HepG2 (cell line): ENCODE results near the gene VPS13D. TPM values are rescaled to one million over a fixed set of nuclear protein-coding genes. Genes with fewer than 3 reads are reported as not detected.

ENCODE experiments used
- ATAC-seq: fragments of 200-7000 bp; cut with Tn5 transposase; 3 replicates; pipeline ENCODE4 v1.9.1; 2020; ENCODE audit warnings: mild to moderate bottlenecking, moderate library complexity
- BruUV-seq: library from RNA; stranded (reverse); fragments of 400-500 nt; replicated peaks from 2 replicates; lab custom pipeline; 2021; lab: Mats Ljungman, UMichigan
- CTCF ChIA-PET: fragments of 300-600 bp; formaldehyde crosslinking; extraction: SDS; loops from one replicate; lab custom pipeline; 2021; ENCODE audit warnings: low total read pairs, inconsistent platforms, low intra/inter-chr PET ratio; lab: Yijun Ruan, JAX
- POLR2A ChIA-PET: fragments of 350-600 bp; sonication (Branson Sonifier 250); formaldehyde crosslinking; loops from one replicate; lab custom pipeline; 2020; ENCODE audit warnings: antibody characterized with exemption, inconsistent platforms; lab: Yijun Ruan, JAX
- DNase-seq: peaks from one replicate; pipeline ENCODE4 v3.0.0-alpha.2; 2015; ENCODE audit warnings: low spot score
- FAIRE-seq: peaks from 3 replicates; lab custom pipeline; 2011; peaks lifted over from hg19 to GRCh38; lab: Jason Lieb, UNC
- H2AFZ ChIP-seq: one replicate; pipeline ENCODE4 v1.6.1; 2011; ENCODE audit warnings: low read length, inconsistent platforms
- H3K27ac ChIP-seq: fragments of 300-600 bp; 3 replicates; pipeline ENCODE4 v1.8.0; 2011; ENCODE audit warnings: mixed run types, mild to moderate bottlenecking, mixed read lengths, low read length, inconsistent platforms; ENCODE audit not compliant: insufficient read depth; ENCODE audit errors: extremely low read length
- H3K27me3 ChIP-seq, 2 experiments: fragments of 200-600 bp in 1 of 2; 2 replicates in 1 of 2; 3 replicates in 1 of 2; pipeline versions ENCODE4 v1.6.0 to v1.8.0; 2011; ENCODE audit warnings: low read length in 2 of 2, mild to moderate bottlenecking in 2 of 2, moderate library complexity in 2 of 2, inconsistent platforms in 1 of 2; ENCODE audit not compliant: insufficient read depth in 2 of 2, control insufficient read depth in 1 of 2
- H3K36me3 ChIP-seq, 2 experiments: fragments of 200-600 bp in 1 of 2; replicated peaks in 1 of 2; 2 replicates in 1 of 2; 3 replicates in 1 of 2; pipeline versions ENCODE4 v1.5.1 to v1.8.0; 2011; ENCODE audit warnings: low read length in 2 of 2, inconsistent platforms in 1 of 2; ENCODE audit not compliant: insufficient read depth in 2 of 2, control insufficient read depth in 1 of 2
- H3K4me1 ChIP-seq: 2 replicates; pipeline ENCODE4 v1.5.1; 2012; ENCODE audit warnings: low read length, inconsistent platforms; ENCODE audit not compliant: insufficient read depth
- H3K4me2 ChIP-seq: 2 replicates; pipeline ENCODE4 v1.6.0; 2011; ENCODE audit warnings: low read depth, low read length, inconsistent platforms
- H3K4me3 ChIP-seq, 3 experiments: fragments of 200-600 bp in 1 of 3; sonication (generic), shearing (Covaris generic) in 1 of 3; replicated peaks in 1 of 3; 2 replicates each; pipeline ENCODE4 v1.5.1; 2011 to 2016; ENCODE audit warnings: low read length in 3 of 3, inconsistent platforms in 2 of 3, low read depth in 2 of 3, mild to moderate bottlenecking in 2 of 3, control low read depth in 1 of 3, mixed read lengths in 1 of 3; ENCODE audit not compliant: insufficient read depth in 1 of 3
- H3K79me2 ChIP-seq: one replicate; pipeline ENCODE4 v1.6.1; 2011; ENCODE audit warnings: low read length, inconsistent platforms; ENCODE audit not compliant: insufficient read depth
- H3K9ac ChIP-seq: 2 replicates; pipeline ENCODE4 v1.6.0; 2011; ENCODE audit warnings: mild to moderate bottlenecking, low read depth, low read length, inconsistent platforms; ENCODE audit not compliant: insufficient read depth
- H3K9me3 ChIP-seq: 2 replicates; pipeline ENCODE4 v1.5.1; 2012; ENCODE audit warnings: mild to moderate bottlenecking, low read length
- H4K20me1 ChIP-seq: 2 replicates; pipeline ENCODE4 v1.6.0; 2011; ENCODE audit warnings: inconsistent platforms, mild to moderate bottlenecking, low read length, moderate library complexity; ENCODE audit not compliant: insufficient read depth
- ATF4 ChIP-seq, 2 experiments: fragments of 450-650 bp in 1 of 2; sonication (generic) in 1 of 2; formaldehyde crosslinking; IDR thresholded peaks; 2 replicates each; pipeline versions ENCODE4 v1.5.0 to v1.8.0; 2020 to 2022; ENCODE audit warnings: mild to moderate bottlenecking in 1 of 2, missing genetic modification reagents in 1 of 2
- CEBPB ChIP-seq: IDR thresholded peaks from 2 replicates; pipeline ENCODE4 v1.6.1; 2011; ENCODE audit warnings: low read depth, low read length, improper control_type of control experiment, borderline replicate concordance
- CEBPG ChIP-seq: IDR thresholded peaks from 2 replicates; pipeline ENCODE4 v1.6.1; 2016
- EP300 ChIP-seq, 3 experiments: sonication (generic) in 1 of 3; formaldehyde crosslinking in 1 of 3; IDR thresholded peaks; 2 replicates each; pipeline versions ENCODE4 v1.5.1 to v1.6.1; 2011 to 2020; ENCODE audit warnings: low read depth in 2 of 3, low read length in 2 of 3, borderline replicate concordance in 1 of 3, improper control_type of control experiment in 1 of 3, mild to moderate bottlenecking in 1 of 3, missing genetic modification reagents in 1 of 3, moderate library complexity in 1 of 3
- XRCC5 ChIP-seq: fragments of 200-400 bp; formaldehyde crosslinking; optimal IDR thresholded peaks from 2 replicates; pipeline ENCODE3; 2017; ENCODE audit warnings: mild to moderate bottlenecking, low read length
- ZNF646 ChIP-seq: sonication (generic); formaldehyde crosslinking; IDR thresholded peaks from 2 replicates; pipeline ENCODE4 v1.9.0; 2021; ENCODE audit warnings: mild to moderate bottlenecking, missing genetic modification reagents
- ZNF724P ChIP-seq: sonication (generic); formaldehyde crosslinking; IDR thresholded peaks from 2 replicates; pipeline ENCODE4 v1.8.0; 2022; ENCODE audit warnings: missing genetic modification reagents, borderline replicate concordance
- ZNF776 ChIP-seq: sonication (generic); formaldehyde crosslinking; IDR thresholded peaks from 2 replicates; pipeline ENCODE4 v1.4.0; 2020; ENCODE audit warnings: mild to moderate bottlenecking, missing genetic modification reagents
- ZNF850 ChIP-seq: sonication (generic); formaldehyde crosslinking; conservative IDR thresholded peaks from 2 replicates; pipeline ENCODE4 v1.9.0; 2021; ENCODE audit warnings: mild to moderate bottlenecking, missing genetic modification reagents
- WGBS: methylation state at CpG from one replicate; pipeline ENCODE4 v1.1.6; 2017; ENCODE audit warnings: low lambda C conversion rate; 5-methylcytosine and 5-hydroxymethylcytosine counted together
- in situ Hi-C: cut with HindIII; loops from 2 replicates; pipeline ENCODE4 v1.10.0; 2017; ENCODE audit warnings: low pct_unique_long_range_greater_than_20kb; ENCODE audit not compliant: extremely low pct_ligation_motif_present
- intact Hi-C: fragments of 100-400 bp; cut with micrococcal nuclease; formaldehyde crosslinking; loops from one replicate; pipeline ENCODE4 v1.10.0; 2022; ENCODE audit not compliant: unreplicated experiment
- polyA plus RNA-seq, 8 experiments: library from polyadenylated mRNA; depleted of rRNA in 3 of 8; stranded (reverse) in 7 of 8; unstranded in 1 of 8; fragments of >200 nt; fragmentation: Illumina TruSeq in 4 of 8; extraction: Trizol in 4 of 8; gene quantifications; 2 replicates each; pipeline versions ENCODE4 v1.2.1 to v1.2.3, GENCODE V29; 2011 to 2016; ENCODE audit warnings: low read depth in 4 of 8, missing spikeins in 1 of 8, mixed read lengths in 1 of 8; ENCODE audit not compliant: insufficient read depth in 1 of 8
- total RNA-seq, 5 experiments: library from RNA; depleted of rRNA; stranded (reverse); fragments of >200 nt; fragmentation: Illumina TruSeq; extraction: Trizol; gene quantifications; 2 replicates each; pipeline ENCODE4 v1.2.3, GENCODE V29; 2016; ENCODE audit warnings: low read depth in 1 of 5
- TF ChIP-seq, protein P1 (sequence below): sonication (generic); formaldehyde crosslinking; IDR thresholded peaks from 2 replicates; pipeline ENCODE4 v1.4.0; 2020; ENCODE audit warnings: missing genetic modification reagents, borderline replicate concordance
- TF ChIP-seq, protein P2 (sequence below): sonication (generic); formaldehyde crosslinking; IDR thresholded peaks from 2 replicates; pipeline ENCODE4 v1.4.0; 2020; ENCODE audit warnings: mild to moderate bottlenecking, missing genetic modification reagents

Gene VPS13D
- total and polyA plus RNA-seq, 2 of the 13 experiments (the other 11 are each of a cell fraction or from before 2014, with no cell fraction given) = 8.6 to 13.9 TPM

DNA sequence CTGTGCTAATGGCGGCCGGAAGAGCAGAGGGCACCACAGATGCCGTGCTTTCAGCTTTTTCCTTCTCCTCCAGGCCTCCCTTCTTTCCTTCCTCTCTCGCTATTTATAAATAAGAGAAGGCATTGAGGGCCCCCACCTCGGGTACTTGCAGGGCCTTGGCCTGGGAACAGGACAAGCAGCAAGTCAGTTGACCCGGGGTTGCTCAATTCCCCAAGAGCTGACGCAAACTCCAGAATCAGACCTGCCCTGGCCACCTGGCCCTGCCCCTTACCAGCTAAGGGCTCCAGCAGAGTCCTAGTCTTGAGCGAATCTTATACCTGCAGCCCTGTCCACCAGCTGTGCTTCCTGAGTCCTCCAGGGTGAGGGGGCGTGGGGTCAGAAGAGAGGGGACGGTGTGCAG, 49.5 kb upstream of the VPS13D start:
- Histone ChIP-seq H4K20me1 (no peaks in the 10 kb centered on the region), H3K27ac (no peak overlapping the region), H3K79me2 (no peaks in the 10 kb centered on the region), H3K9me3 (no peaks in the 10 kb centered on the region), H3K4me2 (no peak overlapping the region), H3K4me1 (peaks cover 27% of the 10 kb centered on the region), H3K9ac (no peak overlapping the region), H3K4me3 (no peak overlapping the region), H3K36me3 (no peaks in the 10 kb centered on the region), H2AFZ (no peak overlapping the region), H3K27me3 (peaks cover 9 to 38% of the 10 kb centered on the region in 2 experiments; a peak in 4 of 5 replicates)
- BruUV-seq = no TSS peak
- POLR2A ChIA-PET = no interaction called here
- ATAC-seq = peak; percentile 31
- no peak for DNase-seq
- FAIRE-seq = no peak
- intact Hi-C loops (no loop called here), in situ Hi-C loops (no loop called here)
- CTCF ChIA-PET = no interaction called here
- WGBS = 34% methylated on average over 6 of the region's 10 CpGs
- TF ChIP-seq ZNF646 (CRISPR knock-in tag) (no peak), CEBPB (peak; percentile 88), ATF4 (CRISPR knock-in tag; IDR thresholded peaks at IDR 0.05) (peak in 1 of 2 experiments; percentile 56; a peak in 1 of 4 replicates), ZNF776 (CRISPR knock-in tag) (no peak), EP300 (IDR thresholded peaks at IDR 0.05; ENCODE audit: low read depth in 2 of 2, low read length in 2 of 2) (no peak), EP300 (CRISPR knock-in tag; IDR thresholded peaks at IDR 0.05; ENCODE audit: borderline replicate concordance) (no peak), XRCC5 (no peak), ZNF850 (CRISPR knock-in tag) (no peak), ZNF724P (CRISPR knock-in tag) (no peak), CEBPG (CRISPR knock-in tag) (peak; percentile 66; the same call in 1 of the 2 replicates)
- TF ChIP-seq, protein P1, sequence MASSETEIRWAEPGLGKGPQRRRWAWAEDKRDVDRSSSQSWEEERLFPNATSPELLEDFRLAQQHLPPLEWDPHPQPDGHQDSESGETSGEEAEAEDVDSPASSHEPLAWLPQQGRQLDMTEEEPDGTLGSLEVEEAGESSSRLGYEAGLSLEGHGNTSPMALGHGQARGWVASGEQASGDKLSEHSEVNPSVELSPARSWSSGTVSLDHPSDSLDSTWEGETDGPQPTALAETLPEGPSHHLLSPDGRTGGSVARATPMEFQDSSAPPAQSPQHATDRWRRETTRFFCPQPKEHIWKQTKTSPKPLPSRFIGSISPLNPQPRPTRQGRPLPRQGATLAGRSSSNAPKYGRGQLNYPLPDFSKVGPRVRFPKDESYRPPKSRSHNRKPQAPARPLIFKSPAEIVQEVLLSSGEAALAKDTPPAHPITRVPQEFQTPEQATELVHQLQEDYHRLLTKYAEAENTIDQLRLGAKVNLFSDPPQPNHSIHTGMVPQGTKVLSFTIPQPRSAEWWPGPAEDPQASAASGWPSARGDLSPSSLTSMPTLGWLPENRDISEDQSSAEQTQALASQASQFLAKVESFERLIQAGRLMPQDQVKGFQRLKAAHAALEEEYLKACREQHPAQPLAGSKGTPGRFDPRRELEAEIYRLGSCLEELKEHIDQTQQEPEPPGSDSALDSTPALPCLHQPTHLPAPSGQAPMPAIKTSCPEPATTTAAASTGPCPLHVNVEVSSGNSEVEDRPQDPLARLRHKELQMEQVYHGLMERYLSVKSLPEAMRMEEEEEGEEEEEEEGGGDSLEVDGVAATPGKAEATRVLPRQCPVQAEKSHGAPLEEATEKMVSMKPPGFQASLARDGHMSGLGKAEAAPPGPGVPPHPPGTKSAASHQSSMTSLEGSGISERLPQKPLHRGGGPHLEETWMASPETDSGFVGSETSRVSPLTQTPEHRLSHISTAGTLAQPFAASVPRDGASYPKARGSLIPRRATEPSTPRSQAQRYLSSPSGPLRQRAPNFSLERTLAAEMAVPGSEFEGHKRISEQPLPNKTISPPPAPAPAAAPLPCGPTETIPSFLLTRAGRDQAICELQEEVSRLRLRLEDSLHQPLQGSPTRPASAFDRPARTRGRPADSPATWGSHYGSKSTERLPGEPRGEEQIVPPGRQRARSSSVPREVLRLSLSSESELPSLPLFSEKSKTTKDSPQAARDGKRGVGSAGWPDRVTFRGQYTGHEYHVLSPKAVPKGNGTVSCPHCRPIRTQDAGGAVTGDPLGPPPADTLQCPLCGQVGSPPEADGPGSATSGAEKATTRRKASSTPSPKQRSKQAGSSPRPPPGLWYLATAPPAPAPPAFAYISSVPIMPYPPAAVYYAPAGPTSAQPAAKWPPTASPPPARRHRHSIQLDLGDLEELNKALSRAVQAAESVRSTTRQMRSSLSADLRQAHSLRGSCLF (CRISPR knock-in tag) = no peak
- TF ChIP-seq, protein P2, sequence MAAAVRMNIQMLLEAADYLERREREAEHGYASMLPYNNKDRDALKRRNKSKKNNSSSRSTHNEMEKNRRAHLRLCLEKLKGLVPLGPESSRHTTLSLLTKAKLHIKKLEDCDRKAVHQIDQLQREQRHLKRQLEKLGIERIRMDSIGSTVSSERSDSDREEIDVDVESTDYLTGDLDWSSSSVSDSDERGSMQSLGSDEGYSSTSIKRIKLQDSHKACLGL (CRISPR knock-in tag) = no peak
